CD14-positive monocyte (primary cell): ENCODE data around the gene SERINC4. TPM values are rescaled to one million over a fixed set of nuclear protein-coding genes. Genes with fewer than 3 reads are reported as not detected.

Experiments used
- DNase-seq, 3 donors: peaks; one replicate each; pipeline ENCODE4 v3.0.0-alpha.2; 2011 to 2022
- H2AFZ ChIP-seq: 2 replicates; pipeline ENCODE4 v1.6.0; 2012; ENCODE audit warnings: mild to moderate bottlenecking, low read depth, low read length, inconsistent platforms; ENCODE audit not compliant: insufficient read depth, poor library complexity, severe bottlenecking
- H3K27ac ChIP-seq, 2 donors: 1 replicate in 1 of 2; 2 replicates in 1 of 2; pipeline ENCODE4 v1.5.1; 2012 to 2013; ENCODE audit warnings: low read length in 2 of 2, control low read depth in 1 of 2, inconsistent platforms in 1 of 2, low read depth in 1 of 2, mild to moderate bottlenecking in 1 of 2
- H3K27me3 ChIP-seq, 2 donors: one replicate each; pipeline versions ENCODE4 v1.6.0 to v1.6.1; 2011 to 2013; ENCODE audit warnings: low read length in 2 of 2; ENCODE audit not compliant: control insufficient read depth in 2 of 2, insufficient read depth in 2 of 2
- H3K36me3 ChIP-seq, 2 donors: replicated peaks in 1 of 2; 1 replicate in 1 of 2; 2 replicates in 1 of 2; pipeline versions ENCODE4 v1.5.1 to v1.6.1; 2012 to 2013; ENCODE audit warnings: low read length in 2 of 2, control low read depth in 1 of 2, inconsistent platforms in 1 of 2, mild to moderate bottlenecking in 1 of 2; ENCODE audit not compliant: insufficient read depth in 2 of 2, control insufficient read depth in 1 of 2
- H3K4me1 ChIP-seq, 2 donors: 1 replicate in 1 of 2; 2 replicates in 1 of 2; pipeline versions ENCODE4 v1.5.1 to v1.6.1; 2012 to 2013; ENCODE audit warnings: low read length in 2 of 2, control low read depth in 1 of 2, inconsistent platforms in 1 of 2, mild to moderate bottlenecking in 1 of 2, moderate library complexity in 1 of 2; ENCODE audit not compliant: insufficient read depth in 2 of 2, control insufficient read depth in 1 of 2
- H3K4me2 ChIP-seq: replicated peaks from 2 replicates; pipeline ENCODE3; 2012; ENCODE audit warnings: low read length, moderate library complexity, mild to moderate bottlenecking; ENCODE audit not compliant: poor library complexity, severe bottlenecking; ENCODE audit errors: extremely low read depth
- H3K4me3 ChIP-seq, 3 experiments: fragments of 200-600 bp in 1 of 3; sonication (generic) in 1 of 3; replicated peaks in 1 of 3; 1 replicate in 2 of 3; 2 replicates in 1 of 3; pipeline ENCODE4 v1.5.1; 2011 to 2013; ENCODE audit warnings: low read length in 3 of 3, mild to moderate bottlenecking in 3 of 3, control low read depth in 2 of 3, low read depth in 2 of 3, inconsistent platforms in 1 of 3, moderate library complexity in 1 of 3
- H3K79me2 ChIP-seq: 2 replicates; pipeline ENCODE4 v1.6.0; 2012; ENCODE audit warnings: mild to moderate bottlenecking, control low read depth, inconsistent platforms, low read length, moderate library complexity; ENCODE audit not compliant: insufficient read depth
- H3K9ac ChIP-seq: 2 replicates; pipeline ENCODE4 v1.6.0; 2017; ENCODE audit warnings: low read length, mild to moderate bottlenecking; ENCODE audit not compliant: insufficient read depth, poor library complexity, severe bottlenecking
- H3K9me3 ChIP-seq, 2 donors: replicated peaks in 1 of 2; 1 replicate in 1 of 2; 2 replicates in 1 of 2; pipeline versions ENCODE4 v1.5.1 to v1.6.1; 2012 to 2013; ENCODE audit warnings: low read length in 2 of 2, control low read depth in 1 of 2; ENCODE audit not compliant: control insufficient read depth in 1 of 2, insufficient read depth in 1 of 2
- H4K20me1 ChIP-seq: 2 replicates; pipeline ENCODE4 v1.6.0; 2012; ENCODE audit warnings: mild to moderate bottlenecking, low read length, control low read depth, moderate library complexity; ENCODE audit not compliant: insufficient read depth
- H3K27ac Mint-ChIP-seq, 7 donors: one replicate each; pipeline ENCODE4 v1.8.0; 2020; ENCODE audit warnings: mild to moderate bottlenecking in 7 of 7, mixed read lengths in 7 of 7, moderate library complexity in 6 of 7, inconsistent platforms in 2 of 7
- H3K27me3 Mint-ChIP-seq, 3 donors: one replicate each; pipeline ENCODE4 v1.8.0; 2021 to 2022; ENCODE audit warnings: low read depth in 3 of 3, mild to moderate bottlenecking in 3 of 3, mixed read lengths in 3 of 3, moderate library complexity in 3 of 3, inconsistent platforms in 1 of 3
- H3K36me3 Mint-ChIP-seq, 2 donors: one replicate each; pipeline ENCODE4 v1.8.0; 2020; ENCODE audit warnings: mixed read lengths in 2 of 2, inconsistent platforms in 1 of 2, mild to moderate bottlenecking in 1 of 2
- H3K4me1 Mint-ChIP-seq: one replicate; pipeline ENCODE4 v1.8.0; 2020; ENCODE audit warnings: mild to moderate bottlenecking, mixed read lengths
- H3K4me3 Mint-ChIP-seq, 2 donors: one replicate each; pipeline ENCODE4 v1.8.0; 2020; ENCODE audit warnings: mild to moderate bottlenecking in 2 of 2, mixed read lengths in 2 of 2, moderate library complexity in 1 of 2
- H3K9me3 Mint-ChIP-seq, 7 donors: one replicate each; pipeline ENCODE4 v1.8.0; 2020 to 2022; ENCODE audit warnings: mixed read lengths in 7 of 7, mild to moderate bottlenecking in 6 of 7, moderate library complexity in 6 of 7, inconsistent platforms in 2 of 7
- WGBS: methylation state at CpG from one replicate; pipeline ENCODE4 v1.1.5; 2013; ENCODE audit warnings: missing lambda C conversion rate; ENCODE audit not compliant: insufficient coverage; 5-methylcytosine and 5-hydroxymethylcytosine counted together
- intact Hi-C, 2 donors: fragments of 100-400 bp; cut with micrococcal nuclease; formaldehyde crosslinking; loops; one replicate each; pipeline versions ENCODE4 v1.15.0 to v1.15.1; 2023
- polyA plus RNA-seq, 3 donors: library from polyadenylated mRNA; depleted of rRNA in 1 of 3; unstranded in 2 of 3; stranded (reverse) in 1 of 3; fragments of 300-500 nt in 2 of 3; fragments of >200 nt in 1 of 3; fragmentation: Illumina TruSeq in 2 of 3; gene quantifications; 1 replicate in 2 of 3; 2 replicates in 1 of 3; pipeline ENCODE4 v1.2.3, GENCODE V29; 2012 to 2021
- TF ChIP-seq, protein P1 (sequence below): fragments of 200-600 bp; IDR thresholded peaks from one replicate; pipeline ENCODE4 v1.8.0; 2022; ENCODE audit warnings: antibody characterized with exemption, mild to moderate bottlenecking

The SERINC4 gene
- polyA plus RNA-seq, 3 donors = 0.09 to 0.70 (median 0.56) TPM

DNA sequence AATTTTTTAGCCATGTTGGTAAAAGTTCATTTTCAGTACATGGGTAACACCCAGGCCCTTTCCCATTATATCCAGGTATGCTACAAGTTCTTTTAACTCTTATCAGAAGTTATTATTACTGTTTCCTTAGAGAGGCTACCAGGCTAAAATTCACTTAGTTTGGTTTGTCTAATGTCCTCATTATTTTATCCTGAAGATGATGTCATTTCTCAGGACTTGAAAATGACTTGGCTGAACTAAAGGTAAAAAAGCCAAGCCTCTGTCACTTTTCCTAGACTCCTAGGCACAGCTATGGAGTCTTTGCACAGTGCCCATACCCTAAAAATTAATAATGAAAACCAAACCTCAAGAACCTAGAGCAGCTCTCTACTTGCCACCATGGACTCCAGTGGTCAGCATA, 27.4 kb downstream of the SERINC4 start:
- Mint-ChIP-seq H3K27me3 (peaks cover 0 to 3% (median 2%) of the 10 kb centered on the region in 3 donors), H3K27ac (no peak overlapping the region), H3K36me3 (peaks cover 44 to 57% of the 10 kb centered on the region in 2 donors), H3K9me3 (peaks cover 0 to 2% (median 0%) of the 10 kb centered on the region in 7 donors), H3K4me1 (peaks cover 23% of the 10 kb centered on the region), H3K4me3 (no peak overlapping the region)
- Histone ChIP-seq H3K4me3 (no peak overlapping the region), H3K79me2 (no peaks in the 10 kb centered on the region), H3K27ac (peak overlapping the region in 1 of 2 donors; percentile 29), H2AFZ (no peak overlapping the region), H4K20me1 (peaks cover 5% of the 10 kb centered on the region), H3K4me2 (no peak overlapping the region), H3K27me3 (no peaks in the 10 kb centered on the region), H3K9ac (no peak overlapping the region), H3K4me1 (peaks cover 15 to 27% of the 10 kb centered on the region in 2 donors), H3K9me3 (no peaks in the 10 kb centered on the region), H3K36me3 (peaks cover 33 to 63% of the 10 kb centered on the region in 2 donors)
- TF ChIP-seq, protein P1, sequence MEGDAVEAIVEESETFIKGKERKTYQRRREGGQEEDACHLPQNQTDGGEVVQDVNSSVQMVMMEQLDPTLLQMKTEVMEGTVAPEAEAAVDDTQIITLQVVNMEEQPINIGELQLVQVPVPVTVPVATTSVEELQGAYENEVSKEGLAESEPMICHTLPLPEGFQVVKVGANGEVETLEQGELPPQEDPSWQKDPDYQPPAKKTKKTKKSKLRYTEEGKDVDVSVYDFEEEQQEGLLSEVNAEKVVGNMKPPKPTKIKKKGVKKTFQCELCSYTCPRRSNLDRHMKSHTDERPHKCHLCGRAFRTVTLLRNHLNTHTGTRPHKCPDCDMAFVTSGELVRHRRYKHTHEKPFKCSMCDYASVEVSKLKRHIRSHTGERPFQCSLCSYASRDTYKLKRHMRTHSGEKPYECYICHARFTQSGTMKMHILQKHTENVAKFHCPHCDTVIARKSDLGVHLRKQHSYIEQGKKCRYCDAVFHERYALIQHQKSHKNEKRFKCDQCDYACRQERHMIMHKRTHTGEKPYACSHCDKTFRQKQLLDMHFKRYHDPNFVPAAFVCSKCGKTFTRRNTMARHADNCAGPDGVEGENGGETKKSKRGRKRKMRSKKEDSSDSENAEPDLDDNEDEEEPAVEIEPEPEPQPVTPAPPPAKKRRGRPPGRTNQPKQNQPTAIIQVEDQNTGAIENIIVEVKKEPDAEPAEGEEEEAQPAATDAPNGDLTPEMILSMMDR = no peak
- intact Hi-C loops = no loop called here
- no peak for DNase-seq

DNA sequence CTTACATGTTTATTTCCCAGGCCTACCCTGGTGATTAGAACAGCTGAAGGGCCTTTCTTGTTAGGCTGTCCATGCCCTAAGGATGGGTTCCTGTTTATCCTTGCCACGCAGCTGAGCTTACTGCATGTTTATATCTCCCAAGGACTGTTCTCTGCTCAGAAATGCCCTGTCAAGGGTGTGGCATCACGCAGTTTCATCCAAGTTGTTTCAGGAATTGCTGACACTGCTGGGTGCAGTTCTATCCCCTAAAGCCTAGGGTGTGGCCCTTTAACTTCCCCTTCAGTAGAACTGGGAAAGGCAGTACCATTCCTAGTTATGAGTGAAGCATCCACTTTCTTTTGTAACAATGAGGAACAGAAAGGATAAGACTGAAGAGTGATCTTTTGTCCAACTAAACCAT, 28.2 kb downstream of the SERINC4 start:
- TF ChIP-seq, protein P1 = no peak
- Mint-ChIP-seq H3K4me1 (peaks cover 21% of the 10 kb centered on the region), H3K4me3 (no peak overlapping the region), H3K9me3 (peaks cover 0 to 2% (median 0%) of the 10 kb centered on the region in 7 donors), H3K36me3 (peaks cover 46 to 65% of the 10 kb centered on the region in 2 donors), H3K27ac (peak overlapping the region in 4 of 7 donors; percentile 11 to 74 (median 58)), H3K27me3 (peaks cover 0 to 2% (median 1%) of the 10 kb centered on the region in 3 donors)
- H3K4me1 ChIP-seq = peaks cover 12 to 21% of the 10 kb centered on the region in 2 donors
- H3K36me3 ChIP-seq = peaks cover 38 to 72% of the 10 kb centered on the region in 2 donors
- no peak overlapping the region for H3K9ac ChIP-seq
- no peaks in the 10 kb centered on the region for H3K27me3 ChIP-seq
- intact Hi-C loops = no loop called here
- no peak overlapping the region for H3K4me2 ChIP-seq
- 27% methylated on average over 2 of the region's 2 CpGs for WGBS
- no peak for DNase-seq
- H4K20me1 ChIP-seq = peaks cover 5% of the 10 kb centered on the region
- H3K79me2 ChIP-seq = no peaks in the 10 kb centered on the region
- H2AFZ ChIP-seq = no peak overlapping the region
- H3K4me3 ChIP-seq = no peak overlapping the region
- H3K9me3 ChIP-seq = no peaks in the 10 kb centered on the region
- H3K27ac ChIP-seq = peak overlapping the region in 1 of 2 donors; percentile 29
